Hepatocyte (in vitro differentiated cells): ENCODE data around the gene IL17F. TPM values are rescaled to one million over a fixed set of nuclear protein-coding genes. Genes with fewer than 3 reads are reported as not detected.

Experiments
- DNase-seq: peaks from one replicate; pipeline ENCODE4 v3.0.0-alpha.2; 2016; ENCODE audit warnings: low spot score
- H2AFZ ChIP-seq: fragments of 200-600 bp; sonication (generic); 2 replicates; pipeline ENCODE4 v1.6.0; 2016; ENCODE audit warnings: antibody characterized with exemption, mild to moderate bottlenecking
- H3K27ac ChIP-seq: fragments of 200-600 bp; sonication (generic); 2 replicates; pipeline ENCODE4 v1.5.1; 2016; ENCODE audit warnings: mild to moderate bottlenecking
- H3K27me3 ChIP-seq: fragments of 200-600 bp; sonication (generic); 2 replicates; pipeline ENCODE4 v1.6.1; 2016
- H3K36me3 ChIP-seq: fragments of 200-600 bp; sonication (generic); replicated peaks from 2 replicates; pipeline ENCODE4 v1.5.1; 2016; ENCODE audit warnings: low read depth; ENCODE audit not compliant: insufficient read depth
- H3K4me1 ChIP-seq: fragments of 200-600 bp; sonication (generic); 2 replicates; pipeline ENCODE4 v1.5.1; 2016; ENCODE audit warnings: mild to moderate bottlenecking, moderate library complexity; ENCODE audit not compliant: insufficient read depth
- H3K4me2 ChIP-seq: fragments of 200-600 bp; sonication (generic); 2 replicates; pipeline ENCODE4 v1.6.0; 2016
- H3K4me3 ChIP-seq: fragments of 200-600 bp; sonication (generic); 2 replicates; pipeline ENCODE4 v1.5.1; 2016; ENCODE audit warnings: mild to moderate bottlenecking
- H3K79me2 ChIP-seq: fragments of 200-600 bp; sonication (generic); 2 replicates; pipeline ENCODE4 v1.6.0; 2017; ENCODE audit warnings: mild to moderate bottlenecking
- H3K9me2 ChIP-seq: fragments of 200-600 bp; sonication (generic); replicated peaks from 2 replicates; pipeline ENCODE4 v1.6.0; 2017; ENCODE audit warnings: mild to moderate bottlenecking; ENCODE audit not compliant: insufficient read depth
- H3K9me3 ChIP-seq: fragments of 200-600 bp; sonication (generic); 2 replicates; pipeline ENCODE4 v1.5.1; 2016; ENCODE audit warnings: low read depth, mild to moderate bottlenecking
- H4K20me1 ChIP-seq: fragments of 200-600 bp; sonication (generic); 2 replicates; pipeline ENCODE4 v1.6.0; 2016; ENCODE audit warnings: mild to moderate bottlenecking; ENCODE audit not compliant: insufficient read depth, poor library complexity, severe bottlenecking
- EZH2 ChIP-seq: fragments of 200-600 bp; sonication (generic); IDR thresholded peaks from 2 replicates; pipeline ENCODE4 v1.6.1; 2016; ENCODE audit warnings: antibody characterized with exemption, mild to moderate bottlenecking, borderline replicate concordance
- EZH2phosphoT487 ChIP-seq: fragments of 200-600 bp; sonication (generic); IDR thresholded peaks from one replicate; pipeline ENCODE4 v1.6.1; 2018; ENCODE audit warnings: antibody characterized with exemption, mild to moderate bottlenecking, low read depth, moderate library complexity; ENCODE audit not compliant: unreplicated experiment, severe bottlenecking
- WGBS: methylation state at CpG from one replicate; pipeline ENCODE4 v1.1.6; 2016; ENCODE audit warnings: low lambda C conversion rate; ENCODE audit errors: missing lambda C conversion rate; 5-methylcytosine and 5-hydroxymethylcytosine counted together
- polyA plus RNA-seq: library from polyadenylated mRNA; unstranded; fragments of >200 nt; fragmentation: Nextera tagmentation; extraction: Ambion mirVana; gene quantifications from 2 replicates; pipeline ENCODE4 v1.2.1, GENCODE V29; 2016
- total RNA-seq: library from RNA; depleted of rRNA; stranded (reverse); fragments of >200 nt; gene quantifications from 2 replicates; pipeline ENCODE4 v1.2.3, GENCODE V29; 2014
- TF ChIP-seq, protein P1 (sequence below): fragments of 200-600 bp; sonication (generic); IDR thresholded peaks from 2 replicates; pipeline ENCODE4 v1.5.1; 2016; ENCODE audit warnings: antibody characterized with exemption, mild to moderate bottlenecking; ENCODE audit not compliant: poor library complexity

Gene IL17F
- total and polyA plus RNA-seq, 2 experiments from 2014 or later, result not detected

DNA sequence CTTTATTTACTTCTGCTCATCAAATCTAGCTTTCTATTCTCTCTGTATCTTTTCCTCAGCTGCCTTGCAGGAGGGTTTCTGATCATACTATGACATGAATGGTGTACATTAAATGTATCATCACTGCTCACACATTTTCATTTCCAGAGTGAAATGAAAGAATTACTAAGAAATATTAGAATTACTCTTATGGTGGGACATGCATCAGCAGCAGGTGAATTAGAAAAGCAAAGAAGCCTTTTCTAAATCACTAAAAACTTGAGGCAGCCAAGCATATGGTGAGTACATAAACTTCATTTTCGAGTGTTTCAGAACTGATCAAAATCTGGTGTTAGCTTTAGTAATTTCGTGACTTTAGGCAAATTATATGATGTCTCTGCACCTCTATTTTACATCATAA lies 34.5 kb downstream of the IL17F start:
- Histone ChIP-seq H4K20me1 (no peaks in the 10 kb centered on the region), H3K27me3 (no peaks in the 10 kb centered on the region), H3K9me2 (no peaks in the 10 kb centered on the region), H3K9me3 (no peaks in the 10 kb centered on the region), H3K4me3 (no peak overlapping the region), H3K36me3 (no peaks in the 10 kb centered on the region), H3K4me2 (no peak overlapping the region), H2AFZ (no peak overlapping the region), H3K27ac (no peak overlapping the region), H3K79me2 (no peaks in the 10 kb centered on the region), H3K4me1 (no peaks in the 10 kb centered on the region)
- TF ChIP-seq EZH2, result no peak
- TF ChIP-seq, protein P1, sequence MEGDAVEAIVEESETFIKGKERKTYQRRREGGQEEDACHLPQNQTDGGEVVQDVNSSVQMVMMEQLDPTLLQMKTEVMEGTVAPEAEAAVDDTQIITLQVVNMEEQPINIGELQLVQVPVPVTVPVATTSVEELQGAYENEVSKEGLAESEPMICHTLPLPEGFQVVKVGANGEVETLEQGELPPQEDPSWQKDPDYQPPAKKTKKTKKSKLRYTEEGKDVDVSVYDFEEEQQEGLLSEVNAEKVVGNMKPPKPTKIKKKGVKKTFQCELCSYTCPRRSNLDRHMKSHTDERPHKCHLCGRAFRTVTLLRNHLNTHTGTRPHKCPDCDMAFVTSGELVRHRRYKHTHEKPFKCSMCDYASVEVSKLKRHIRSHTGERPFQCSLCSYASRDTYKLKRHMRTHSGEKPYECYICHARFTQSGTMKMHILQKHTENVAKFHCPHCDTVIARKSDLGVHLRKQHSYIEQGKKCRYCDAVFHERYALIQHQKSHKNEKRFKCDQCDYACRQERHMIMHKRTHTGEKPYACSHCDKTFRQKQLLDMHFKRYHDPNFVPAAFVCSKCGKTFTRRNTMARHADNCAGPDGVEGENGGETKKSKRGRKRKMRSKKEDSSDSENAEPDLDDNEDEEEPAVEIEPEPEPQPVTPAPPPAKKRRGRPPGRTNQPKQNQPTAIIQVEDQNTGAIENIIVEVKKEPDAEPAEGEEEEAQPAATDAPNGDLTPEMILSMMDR, result no peak
- TF ChIP-seq EZH2phosphoT487, result no peak
- DNase-seq, result no peak
- 72% methylated on average over 2 of the region's 2 CpGs for WGBS

DNA sequence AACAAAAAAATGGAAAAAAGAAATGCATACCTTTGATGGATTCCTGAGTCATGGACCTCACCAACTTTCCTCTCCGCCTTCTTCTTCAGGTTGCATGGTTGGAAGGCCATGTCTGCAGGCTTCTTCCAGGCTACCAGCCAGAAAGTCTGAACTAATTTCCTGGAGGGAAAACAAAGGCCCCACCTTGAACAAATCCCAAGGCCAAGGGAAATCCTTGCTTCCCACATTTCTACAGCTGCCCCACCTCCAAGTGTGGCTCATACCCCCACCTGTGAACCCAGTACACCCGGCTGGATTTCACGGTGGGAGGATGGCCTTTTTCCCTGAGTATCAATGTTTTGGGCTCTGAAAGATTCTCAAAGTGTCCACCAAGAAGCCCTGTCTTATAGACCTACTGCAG lies 35.7 kb downstream of the IL17F start:
- Histone ChIP-seq H3K36me3 (no peaks in the 10 kb centered on the region), H2AFZ (no peak overlapping the region), H3K4me2 (no peak overlapping the region), H3K4me1 (no peaks in the 10 kb centered on the region), H4K20me1 (no peaks in the 10 kb centered on the region), H3K27me3 (no peaks in the 10 kb centered on the region), H3K4me3 (no peak overlapping the region), H3K27ac (no peak overlapping the region), H3K9me2 (no peaks in the 10 kb centered on the region), H3K79me2 (no peaks in the 10 kb centered on the region), H3K9me3 (no peaks in the 10 kb centered on the region)
- no peak for DNase-seq
- WGBS, result 93% methylated on average over 3 of the region's 3 CpGs
- no peak for TF ChIP-seq EZH2
- TF ChIP-seq, protein P1, result no peak
- TF ChIP-seq EZH2phosphoT487, result no peak

DNA sequence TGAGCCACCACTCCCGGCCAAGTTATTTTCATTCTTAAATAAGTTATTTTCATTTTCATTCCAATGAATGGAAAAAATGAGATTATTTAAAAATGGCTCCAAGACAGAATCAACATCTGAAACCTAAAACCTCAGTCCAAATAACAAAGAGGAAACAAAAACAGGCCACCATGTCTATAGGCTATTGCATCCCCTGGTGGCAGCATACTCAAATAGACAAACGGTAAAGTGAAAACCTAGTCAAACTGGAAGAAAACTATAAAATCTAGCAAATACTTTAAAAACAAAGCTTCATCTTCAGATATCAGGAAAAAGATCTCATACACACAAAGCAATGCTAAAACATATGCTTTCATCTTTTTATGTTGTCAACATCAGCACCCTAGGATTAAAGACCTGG lies 37.2 kb downstream of the IL17F start:
- Histone ChIP-seq H3K27ac (no peak overlapping the region), H3K36me3 (no peaks in the 10 kb centered on the region), H3K4me3 (no peak overlapping the region), H4K20me1 (no peaks in the 10 kb centered on the region), H3K27me3 (no peaks in the 10 kb centered on the region), H3K79me2 (no peaks in the 10 kb centered on the region), H3K4me1 (no peaks in the 10 kb centered on the region), H3K9me2 (no peaks in the 10 kb centered on the region), H3K9me3 (no peaks in the 10 kb centered on the region), H3K4me2 (no peak overlapping the region), H2AFZ (no peak overlapping the region)
- TF ChIP-seq EZH2phosphoT487 (no peak), EZH2 (no peak)
- TF ChIP-seq, protein P1, result no peak
- WGBS, result 98% methylated on average over 2 of the region's 2 CpGs
- no peak for DNase-seq

DNA sequence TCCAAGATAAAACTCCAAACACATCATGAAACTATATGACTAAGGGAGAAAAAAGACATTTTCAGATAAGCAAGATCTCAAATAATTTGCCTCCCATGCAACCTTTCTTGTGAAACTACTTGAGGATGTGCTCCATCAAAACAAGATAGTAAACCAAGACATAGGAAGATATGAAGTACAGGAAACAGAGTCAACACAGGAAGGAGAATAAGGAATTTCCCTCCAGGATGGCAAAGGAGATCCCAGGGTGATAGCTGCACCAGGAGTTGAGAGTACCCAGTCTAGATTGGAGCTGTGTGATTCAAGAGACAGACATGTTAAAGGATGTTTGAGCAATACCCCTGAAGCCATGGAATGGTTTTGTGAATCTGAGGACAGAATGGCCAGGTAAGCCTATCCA lies 42.8 kb downstream of the IL17F start:
- Histone ChIP-seq H3K4me3 (no peak overlapping the region), H3K79me2 (no peaks in the 10 kb centered on the region)

More for the DNA sequence above, 42.8 kb downstream of the IL17F start:
- no peaks in the 10 kb centered on the region for H3K4me1 ChIP-seq
- TF ChIP-seq EZH2 (no peak), EZH2phosphoT487 (no peak)
- TF ChIP-seq, protein P1, result no peak
- no peaks in the 10 kb centered on the region for H3K9me3 ChIP-seq
- H3K36me3 ChIP-seq, result no peaks in the 10 kb centered on the region
- no peak overlapping the region for H3K4me2 ChIP-seq
- H3K9me2 ChIP-seq, result no peaks in the 10 kb centered on the region
- H2AFZ ChIP-seq, result no peak overlapping the region
- no peak for DNase-seq
- H3K27ac ChIP-seq, result no peak overlapping the region
- H4K20me1 ChIP-seq, result no peaks in the 10 kb centered on the region
- H3K27me3 ChIP-seq, result no peaks in the 10 kb centered on the region
